Measurements from ENCODE around the gene CAPN10. TPM values are rescaled to one million over a fixed set of nuclear protein-coding genes. Genes with fewer than 3 reads are reported as not detected.
"Not testable (repeated sequence)": the region's sequence is repeated elsewhere in the genome, so short reads cannot be mapped to it uniquely, and the experiment has no call there.

The CAPN10 gene
- total RNA-seq, 1 donor from 2014 or later, result 27.8 TPM

GRCh38 chr2:240561325-240561971 lies 25.1 kb upstream of the CAPN10 start:
- peak in 1 of 3 experiments; percentile 0 for TF ChIP-seq CTCF (IDR thresholded peaks at IDR 0.05)
- H3K27ac ChIP-seq, result peak overlapping the region; percentile 76 to 98
- DNase-seq (ENCODE audit: low spot score in 2 of 2), result no peak
- H3K36me3 ChIP-seq, result no peaks in the 10 kb centered on the region
- peaks cover 24 to 35% of the 10 kb centered on the region in 2 donors for H3K4me1 ChIP-seq
- no peaks in the 10 kb centered on the region for H3K27me3 ChIP-seq
- intact Hi-C loops (cut with DNase I), result loop anchor here (1.0 to 10.0 kb wide), 8 partner anchors 25 to 943 kb away; partner anchors contain the start of genes CAPN10, GPC1, PASK and SNED1
- H3K4me3 ChIP-seq, result peak overlapping the region; percentile 68 to 72
- no peaks in the 10 kb centered on the region for H3K9me3 ChIP-seq

DNA sequence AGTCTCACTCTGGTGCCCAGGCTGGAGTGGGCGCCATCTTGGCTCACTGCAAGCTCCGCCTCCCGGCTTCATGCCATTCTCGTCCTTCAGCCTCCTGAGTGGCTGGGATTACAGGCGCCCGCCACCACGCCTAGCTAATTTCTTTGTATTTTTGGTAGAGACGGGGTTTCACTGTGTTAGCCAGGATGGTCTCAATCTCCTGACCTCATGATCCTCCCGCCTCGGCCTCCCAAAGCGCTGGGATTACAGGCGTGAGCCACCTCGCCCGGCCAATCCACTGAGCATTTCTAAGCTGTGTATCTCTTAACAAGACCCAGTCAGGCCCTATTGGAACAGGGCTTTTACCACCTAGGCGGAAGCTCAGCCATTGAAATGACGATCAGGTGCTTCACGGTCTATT lies 23.3 kb upstream of the CAPN10 start:
- intact Hi-C loops (cut with DNase I), result loop anchor here (5.0 to 10.0 kb wide), 6 partner anchors 126 to 942 kb away; partner anchors contain the start of genes GPC1, PASK, SNED1 and STK25
- not testable (repeated sequence) for H3K36me3 ChIP-seq; H3K4me3 ChIP-seq; DNase-seq (ENCODE audit: low spot score in 2 of 2); H3K9me3 ChIP-seq; H3K27me3 ChIP-seq; H3K27ac ChIP-seq
- H3K4me1 ChIP-seq, result peaks cover 22 to 27% of the 10 kb centered on the region in 2 donors

DNA sequence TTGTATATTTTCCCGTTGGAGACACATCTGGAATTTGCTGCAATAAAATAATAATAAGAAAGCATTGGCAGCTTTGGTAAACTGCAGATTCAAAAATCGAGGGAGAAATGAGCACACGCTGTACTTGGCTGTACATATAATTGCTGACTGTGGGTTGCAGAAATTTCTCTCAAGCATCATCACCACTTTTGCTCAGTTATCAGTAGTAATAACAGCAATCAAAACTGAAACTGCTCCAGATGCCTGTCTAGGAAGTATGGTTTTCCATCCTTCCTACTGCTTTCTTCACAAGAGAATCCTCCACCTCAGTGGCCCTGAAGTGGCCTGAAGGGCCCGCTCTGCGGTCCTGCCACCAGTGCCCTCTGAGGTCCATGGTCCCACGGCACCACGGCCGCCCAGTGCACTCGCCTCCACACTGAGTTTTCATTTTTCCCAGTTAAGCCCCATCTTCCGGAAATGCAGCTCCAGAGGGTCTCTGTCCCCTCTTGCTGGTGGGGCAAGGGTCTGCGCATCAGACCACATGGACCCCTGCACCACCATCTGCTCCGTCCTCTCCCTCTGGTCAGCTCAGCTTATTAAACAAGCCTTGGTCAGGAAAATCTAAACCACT lies 22.5 kb upstream of the CAPN10 start:
- Histone ChIP-seq H3K4me1 (peaks cover 25 to 26% of the 10 kb centered on the region in 2 donors), H3K4me3 (no peak overlapping the region), H3K36me3 (no peaks in the 10 kb centered on the region), H3K9me3 (no peaks in the 10 kb centered on the region), H3K27me3 (no peaks in the 10 kb centered on the region), H3K27ac (no peak overlapping the region)
- intact Hi-C loops (cut with DNase I), result loop anchor here (5.0 to 10.0 kb wide), 6 partner anchors 127 to 941 kb away; partner anchors contain the start of genes GPC1, PASK, SNED1 and STK25
- no peak for DNase-seq (ENCODE audit: low spot score in 2 of 2)
- no peak for TF ChIP-seq CTCF (IDR thresholded peaks at IDR 0.05)

- no peak for TF ChIP-seq CTCF (IDR thresholded peaks at IDR 0.05)
- H3K9me3 ChIP-seq, result no peaks in the 10 kb centered on the region
- intact Hi-C loops (cut with DNase I), result loop anchor here (5.0 to 10.0 kb wide), 8 partner anchors 127 to 1162 kb away; partner anchors contain the start of genes GPC1, HDAC4, PASK and SNED1
- H3K27me3 ChIP-seq, result no peaks in the 10 kb centered on the region
- H3K4me1 ChIP-seq, result peaks cover 21 to 28% of the 10 kb centered on the region in 2 donors
- H3K36me3 ChIP-seq, result no peaks in the 10 kb centered on the region
- peak overlapping the region; percentile 54 to 78 for H3K27ac ChIP-seq
- H3K4me3 ChIP-seq, result peak overlapping the region in 1 of 2 donors; percentile 85
- DNase-seq (ENCODE audit: low spot score in 2 of 2), result no peak
These were observed 21.8 kb upstream of the CAPN10 start for GRCh38 chr2:240564561-240565332.

DNA sequence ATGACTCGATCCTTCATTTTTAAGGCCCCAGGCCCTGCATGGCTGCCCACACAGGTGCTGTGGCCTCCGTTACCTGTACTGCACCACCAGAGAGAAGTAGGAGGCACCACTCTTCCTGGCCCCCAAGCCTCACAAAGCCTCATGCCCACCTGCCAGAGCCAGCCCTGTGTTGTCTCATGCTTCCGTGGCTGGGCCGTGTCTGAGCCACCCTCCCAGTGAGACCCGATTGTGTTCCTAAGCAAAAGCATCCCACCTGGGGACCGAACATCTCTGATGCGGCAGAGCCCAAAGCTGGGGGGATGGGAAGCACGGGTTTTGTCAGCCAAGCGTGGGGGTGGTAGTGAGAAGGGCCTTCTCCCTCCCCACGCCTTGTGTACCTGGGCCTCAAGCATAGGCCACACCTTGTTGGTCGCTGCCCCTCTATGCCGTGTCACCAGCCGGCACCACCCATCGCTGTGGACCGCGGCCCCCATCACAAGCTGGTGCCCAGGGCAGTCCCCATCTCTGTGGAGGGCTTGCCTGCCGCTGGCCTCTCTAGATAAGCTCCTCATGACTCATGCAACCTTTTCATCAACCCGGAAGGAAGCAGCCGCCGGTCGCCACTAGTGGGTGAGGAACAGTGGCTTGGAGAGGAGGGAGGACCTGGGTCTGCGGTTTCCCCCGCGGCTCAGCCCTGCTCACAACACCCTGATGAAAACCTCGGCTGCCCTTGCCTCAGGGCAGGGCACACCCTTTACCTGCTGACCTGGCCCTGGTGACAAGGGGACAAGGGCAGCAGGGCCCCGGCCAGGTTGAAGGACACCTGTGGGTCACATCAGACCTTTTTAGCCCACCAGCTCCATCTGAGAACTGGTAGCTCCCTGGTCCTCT lies 21.0 kb upstream of the CAPN10 start:
- peak; percentile 83 to 90 for DNase-seq (ENCODE audit: low spot score in 2 of 2)
- intact Hi-C loops (cut with DNase I), result loop anchor here (2.0 to 10.0 kb wide), 7 partner anchors 113 to 1163 kb away; partner anchors contain the start of genes HDAC4, PASK, SNED1 and STK25
- TF ChIP-seq CTCF (IDR thresholded peaks at IDR 0.05), result no peak
- peak overlapping the region; percentile 54 to 78 for H3K27ac ChIP-seq
- peak overlapping the region; percentile 71 to 85 for H3K4me3 ChIP-seq
- peaks cover 20 to 35% of the 10 kb centered on the region in 2 donors for H3K4me1 ChIP-seq
- H3K36me3 ChIP-seq, result no peaks in the 10 kb centered on the region
- no peaks in the 10 kb centered on the region for H3K27me3 ChIP-seq
- no peaks in the 10 kb centered on the region for H3K9me3 ChIP-seq
